GM21619 (cell line): ENCODE measurements around the gene GNPTAB.
A peak's percentile ranks its signal among the peaks of the same experiment; 100 is the strongest.

Experiments used
- ATAC-seq: cut with Tn5 transposase; IDR thresholded peaks from one replicate; pipeline ENCODE4 v1.9.1; 2021; ENCODE audit not compliant: unreplicated experiment

GNPTAB gene

DNA sequence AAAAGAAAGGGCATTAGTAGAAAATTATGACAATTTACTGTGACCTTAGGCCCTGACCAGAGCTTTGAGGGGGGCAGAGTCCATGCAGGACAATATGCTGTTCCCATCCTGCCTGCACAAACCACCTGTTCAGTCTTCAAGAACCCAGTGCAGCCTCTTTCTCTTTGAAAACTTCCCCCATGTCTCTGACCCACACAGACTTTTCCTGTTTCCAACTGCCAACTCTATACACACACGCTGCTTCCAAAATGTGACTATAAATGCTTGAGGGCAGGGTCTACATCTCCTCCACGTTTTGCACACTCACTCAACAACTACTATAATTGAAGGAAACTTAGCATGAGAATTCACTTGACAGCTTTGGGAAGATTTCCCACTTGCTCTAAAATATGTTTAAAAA lies 54.9 kb downstream of the GNPTAB start:
- ATAC-seq: no peak

GRCh38 chr12:101773650-101774162 lies 57.1 kb downstream of the GNPTAB start:
- peak; percentile 58 for ATAC-seq

- ATAC-seq: no peak
Measured at GRCh38 chr12:101772012-101772775, 58.6 kb downstream of the GNPTAB start.

DNA sequence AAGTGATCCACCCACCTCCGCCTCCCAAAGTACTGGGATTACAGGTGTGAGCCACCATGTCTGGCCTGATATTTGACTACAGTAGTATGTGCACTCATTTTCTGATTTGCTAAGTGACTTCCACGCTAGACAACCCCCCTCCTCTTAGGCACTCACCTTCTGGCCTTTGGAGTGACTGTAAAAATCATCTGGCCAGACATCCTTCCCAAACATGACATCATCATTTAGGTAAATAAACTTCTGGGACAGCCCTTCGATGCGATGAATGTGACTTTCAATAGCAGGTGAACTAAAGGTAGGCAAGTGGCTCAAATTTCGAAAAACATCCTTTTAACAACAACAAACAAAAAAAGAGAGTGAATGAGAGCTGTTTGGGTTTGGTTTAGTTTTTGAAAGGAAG lies 60.9 kb downstream of the GNPTAB start:
- no peak for ATAC-seq

DNA sequence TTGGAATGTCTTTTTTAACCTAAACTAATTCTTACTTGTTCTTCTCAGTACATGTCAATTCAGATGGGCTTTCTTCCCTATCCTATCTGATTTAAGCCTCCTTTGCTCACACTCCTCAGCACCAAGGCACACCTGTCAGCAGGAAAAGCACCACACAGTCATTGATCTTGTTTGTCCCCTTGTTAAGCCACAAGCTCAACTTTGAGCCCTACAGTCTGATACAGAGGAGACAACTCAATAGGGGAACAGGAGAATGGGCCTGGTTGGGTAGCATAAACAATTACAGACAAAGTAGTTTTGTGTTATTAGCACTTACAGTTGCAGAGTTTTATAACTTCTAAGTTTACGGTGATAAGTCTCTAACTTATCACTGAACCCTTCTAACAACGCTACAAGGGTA lies 62.0 kb downstream of the GNPTAB start:
- ATAC-seq: no peak

DNA sequence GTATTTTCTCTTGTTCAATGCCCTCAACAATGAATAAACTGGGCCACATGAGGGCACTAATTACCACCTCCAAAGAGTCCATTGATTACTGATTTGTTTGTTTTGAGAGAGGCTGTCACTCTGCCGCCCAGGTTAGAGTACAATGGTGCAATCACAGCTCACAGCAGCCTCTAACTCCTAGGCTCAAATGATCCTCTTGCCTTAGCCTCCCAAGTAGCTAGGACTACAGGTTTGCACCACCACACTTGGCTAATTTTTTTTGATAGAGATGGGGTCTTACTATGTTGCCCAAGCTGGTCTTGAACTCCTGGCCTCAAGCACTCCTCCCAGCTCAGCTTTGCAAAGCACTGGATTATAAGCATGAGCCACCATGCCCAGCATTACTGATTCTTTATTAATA lies 63.2 kb downstream of the GNPTAB start:
- ATAC-seq: no peak

- ATAC-seq: no peak
Measured at GRCh38 chr12:101764051-101764792, 66.5 kb downstream of the GNPTAB start.

GRCh38 chr12:101763246-101763931 lies 67.4 kb downstream of the GNPTAB start:
- ATAC-seq: no peak

DNA sequence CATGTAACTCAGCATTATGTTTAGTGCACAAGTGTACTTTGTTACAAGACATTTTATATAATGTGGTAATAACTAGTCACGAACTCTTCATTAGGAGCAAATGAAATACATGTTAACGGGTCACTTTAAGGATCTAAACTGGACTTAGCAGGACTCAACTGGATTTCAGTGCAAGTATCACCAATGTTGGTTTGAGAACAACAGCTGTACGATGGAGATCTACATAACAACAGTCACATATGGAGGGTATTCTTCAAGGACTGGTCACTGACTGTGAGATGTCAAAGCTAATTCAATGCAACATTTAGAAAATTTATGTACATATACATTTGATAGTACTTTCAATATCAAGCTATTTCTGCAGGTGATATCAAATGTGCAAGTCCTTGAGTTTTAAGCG lies 69.0 kb downstream of the GNPTAB start:
- no peak for ATAC-seq

GRCh38 chr12:101761350-101761749 lies 69.4 kb downstream of the GNPTAB start:
- no peak for ATAC-seq

GRCh38 chr12:101759396-101760047 lies 71.2 kb downstream of the GNPTAB start:
- ATAC-seq: peak; percentile 57

- ATAC-seq: no peak
Measured at GRCh38 chr12:101750152-101750551, 80.6 kb downstream of the GNPTAB start.

DNA sequence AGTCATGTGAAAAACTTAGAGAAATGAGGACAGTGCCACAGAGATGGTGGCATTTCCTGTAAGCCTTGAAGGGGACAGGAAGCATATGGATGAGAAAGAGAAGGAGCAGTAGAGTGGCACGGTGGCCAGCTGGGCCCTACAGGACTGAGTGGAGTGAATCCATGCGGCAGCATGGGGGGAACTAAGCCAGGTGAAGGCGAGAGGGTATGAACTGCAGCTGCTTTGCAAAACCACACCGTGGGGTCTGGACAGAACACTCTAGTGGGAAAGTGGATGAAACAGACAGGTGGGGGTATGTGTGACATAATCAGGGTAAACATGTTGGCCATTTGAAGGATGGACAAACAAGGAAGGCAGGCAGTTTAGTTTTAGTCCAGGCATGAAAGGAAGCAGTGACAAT lies 81.1 kb downstream of the GNPTAB start:
- no peak for ATAC-seq

DNA sequence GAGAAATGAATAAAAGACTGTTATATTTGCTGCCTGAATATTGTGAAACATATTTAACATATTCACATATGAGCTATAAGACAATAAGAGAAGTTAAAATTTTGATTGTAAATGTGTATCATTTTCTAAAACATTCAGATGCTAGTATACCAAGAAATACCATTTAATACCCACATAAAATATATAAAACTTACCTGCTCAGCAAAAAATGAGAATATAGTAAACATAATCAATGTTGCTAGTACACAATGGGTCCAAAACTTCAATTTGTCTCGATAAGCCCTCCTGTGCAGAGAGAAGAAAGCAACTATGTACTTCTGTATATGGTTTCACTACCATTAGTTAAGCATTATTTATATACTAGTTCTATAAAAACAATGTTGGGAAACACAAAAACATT lies 81.9 kb downstream of the GNPTAB start:
- ATAC-seq: no peak

DNA sequence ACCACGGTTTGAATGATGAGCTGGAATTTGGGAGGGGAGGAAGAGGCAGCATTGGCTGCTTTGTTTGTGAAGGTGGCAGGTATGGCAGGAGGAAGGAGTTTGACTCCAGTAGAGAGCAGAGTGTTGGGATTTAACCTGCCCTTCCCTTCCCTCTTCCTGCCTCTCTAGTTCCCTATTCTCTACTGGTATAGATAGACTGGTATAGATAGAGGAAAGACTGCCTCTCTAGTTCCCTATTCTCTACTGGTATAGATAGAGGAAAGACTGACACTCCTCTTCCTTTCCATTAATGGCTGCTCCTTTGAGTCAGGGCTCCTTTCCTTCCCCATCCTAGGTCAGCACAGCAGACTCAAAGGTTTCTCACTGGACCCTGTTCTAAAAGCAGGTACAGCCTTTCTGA lies 83.1 kb downstream of the GNPTAB start:
- no peak for ATAC-seq

DNA sequence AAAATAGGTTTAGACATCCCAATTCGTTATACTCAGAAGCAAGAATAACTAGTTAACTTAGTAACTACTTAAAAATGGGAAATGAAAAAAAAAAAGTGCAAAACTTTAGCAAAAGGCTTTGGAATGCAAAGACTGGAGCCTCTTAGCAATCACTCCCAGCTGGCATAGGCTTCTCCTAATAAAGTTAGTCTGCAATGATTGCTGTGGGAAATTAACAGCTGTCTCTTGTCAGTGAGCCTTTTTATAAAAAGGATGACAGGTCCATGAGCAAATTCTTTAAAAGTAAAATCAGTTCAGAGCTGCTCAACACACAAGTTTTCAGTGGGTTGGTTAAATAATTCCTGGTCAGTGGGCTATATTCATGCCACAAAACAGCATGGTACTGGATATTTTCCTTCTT lies 84.1 kb downstream of the GNPTAB start:
- no peak for ATAC-seq

DNA sequence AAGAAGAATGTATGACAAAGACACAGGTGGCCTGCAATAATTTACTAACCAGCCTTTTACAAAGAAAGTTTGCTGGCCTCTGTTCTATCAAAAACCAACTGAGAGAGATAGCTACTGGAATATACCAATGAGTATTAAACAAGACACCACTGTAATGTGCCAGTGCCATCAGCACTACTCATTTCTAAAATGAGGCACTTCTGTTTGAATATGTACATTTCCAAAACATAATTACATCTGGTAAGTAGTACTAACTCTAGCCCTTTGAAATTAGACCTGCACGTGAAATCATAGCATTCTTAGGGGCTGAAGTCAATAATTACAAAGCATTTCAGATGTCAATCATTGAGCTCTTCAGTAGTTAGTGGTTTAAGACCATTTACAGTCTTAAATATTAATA lies 84.6 kb downstream of the GNPTAB start:
- ATAC-seq: no peak

DNA sequence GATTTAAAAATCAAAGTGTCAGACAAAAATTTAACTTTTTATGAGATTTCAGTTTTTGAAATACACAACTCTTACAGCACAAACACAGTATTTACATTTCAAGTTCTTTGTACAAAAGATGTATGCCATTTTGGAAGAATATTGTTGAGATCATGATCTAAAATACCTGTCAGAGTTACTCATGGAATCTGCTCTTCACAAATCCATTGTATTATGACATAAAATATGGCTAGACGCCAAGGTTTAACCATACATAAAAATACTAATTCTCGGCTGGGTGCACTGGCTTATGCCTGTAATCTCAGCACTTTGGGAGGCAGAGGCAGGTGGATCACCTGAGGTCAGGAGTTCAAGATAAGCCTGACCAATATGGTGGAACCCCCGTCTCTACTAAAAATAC lies 85.3 kb downstream of the GNPTAB start:
- ATAC-seq: no peak

GRCh38 chr12:101743724-101744472 lies 86.9 kb downstream of the GNPTAB start:
- ATAC-seq: peak; percentile 97

GRCh38 chr12:101743242-101743641 lies 87.5 kb downstream of the GNPTAB start:
- no peak for ATAC-seq

- ATAC-seq: no peak
Measured at GRCh38 chr12:101740980-101741379, 89.8 kb downstream of the GNPTAB start.
